ENCODE results near the gene E4F1. TPM values are rescaled to one million over a fixed set of nuclear protein-coding genes. Genes with fewer than 3 reads are reported as not detected.
A peak's percentile ranks its signal among the peaks of the same experiment; 100 is the strongest.

E4F1 gene
- total and polyA plus RNA-seq, 5 donors from 2014 or later, result 11.6 to 38.7 (median 14.9) TPM

- H3K4me3 ChIP-seq (ENCODE audit: low read depth, low read length), result no peak overlapping the region
- H3K9me3 Mint-ChIP-seq, result no peaks in the 10 kb centered on the region
- H3K36me3 Mint-ChIP-seq, result no peaks in the 10 kb centered on the region
- no peaks in the 10 kb centered on the region for H3K27me3 ChIP-seq (ENCODE audit: control insufficient read depth, insufficient read depth, low read length)
- H3K27ac ChIP-seq (ENCODE audit: insufficient read depth, low read length, poor library complexity, severe bottlenecking), result no peak overlapping the region
- H3K27me3 Mint-ChIP-seq, result no peaks in the 10 kb centered on the region
- DNase-seq (no peak), ATAC-seq (ENCODE audit: low read depth in 2 of 2) (no peak)
- no peaks in the 10 kb centered on the region for H3K9me3 ChIP-seq (ENCODE audit: control insufficient read depth in 2 of 2, low read length in 2 of 2)
- H3K4me3 Mint-ChIP-seq, result no peak overlapping the region
- H3K4me1 ChIP-seq (ENCODE audit: control insufficient read depth, insufficient read depth, low read length, poor library complexity, severe bottlenecking), result no peaks in the 10 kb centered on the region
- H3K4me1 Mint-ChIP-seq, result no peaks in the 10 kb centered on the region
- H3K27ac Mint-ChIP-seq, result no peak overlapping the region
- H3K36me3 ChIP-seq (ENCODE audit: control insufficient read depth, insufficient read depth, low read length), result no peaks in the 10 kb centered on the region
These were observed 53.2 kb downstream of the E4F1 start for GRCh38 chr16:2276368-2277195.

- Histone ChIP-seq H3K4me3 (ENCODE audit: low read depth, low read length) (no peak overlapping the region), H3K4me1 (ENCODE audit: control insufficient read depth, insufficient read depth, low read length, poor library complexity, severe bottlenecking) (no peaks in the 10 kb centered on the region), H3K27ac (ENCODE audit: insufficient read depth, low read length, poor library complexity, severe bottlenecking) (no peak overlapping the region), H3K36me3 (ENCODE audit: control insufficient read depth, insufficient read depth, low read length) (no peaks in the 10 kb centered on the region), H3K9me3 (ENCODE audit: control insufficient read depth in 2 of 2, low read length in 2 of 2) (no peaks in the 10 kb centered on the region), H3K27me3 (ENCODE audit: control insufficient read depth, insufficient read depth, low read length) (no peaks in the 10 kb centered on the region)
- H3K36me3 Mint-ChIP-seq, result no peaks in the 10 kb centered on the region
- H3K27ac Mint-ChIP-seq, result no peak overlapping the region
- ATAC-seq (ENCODE audit: low read depth in 2 of 2) (no peak), DNase-seq (no peak)
- no peaks in the 10 kb centered on the region for H3K4me1 Mint-ChIP-seq
- no peaks in the 10 kb centered on the region for H3K27me3 Mint-ChIP-seq
- H3K4me3 Mint-ChIP-seq, result no peak overlapping the region
- no peaks in the 10 kb centered on the region for H3K9me3 Mint-ChIP-seq
These were observed 54.3 kb downstream of the E4F1 start for GRCh38 chr16:2277466-2278271.

GRCh38 chr16:2278272-2278608 lies 54.8 kb downstream of the E4F1 start:
- ATAC-seq (ENCODE audit: low read depth in 2 of 2) (no peak), DNase-seq (no peak)
- no peaks in the 10 kb centered on the region for H3K36me3 ChIP-seq (ENCODE audit: control insufficient read depth, insufficient read depth, low read length)
- no peak overlapping the region for H3K4me3 ChIP-seq (ENCODE audit: low read depth, low read length)
- no peaks in the 10 kb centered on the region for H3K9me3 Mint-ChIP-seq
- H3K4me1 ChIP-seq (ENCODE audit: control insufficient read depth, insufficient read depth, low read length, poor library complexity, severe bottlenecking), result no peaks in the 10 kb centered on the region
- no peaks in the 10 kb centered on the region for H3K27me3 ChIP-seq (ENCODE audit: control insufficient read depth, insufficient read depth, low read length)
- H3K27me3 Mint-ChIP-seq, result no peaks in the 10 kb centered on the region
- no peaks in the 10 kb centered on the region for H3K4me1 Mint-ChIP-seq
- peak overlapping the region in 1 of 4 donors; percentile 32 for H3K4me3 Mint-ChIP-seq
- H3K9me3 ChIP-seq (ENCODE audit: control insufficient read depth in 2 of 2, low read length in 2 of 2), result no peaks in the 10 kb centered on the region
- no peaks in the 10 kb centered on the region for H3K36me3 Mint-ChIP-seq
- no peak overlapping the region for H3K27ac Mint-ChIP-seq
- no peak overlapping the region for H3K27ac ChIP-seq (ENCODE audit: insufficient read depth, low read length, poor library complexity, severe bottlenecking)

GRCh38 chr16:2278956-2279800 lies 55.8 kb downstream of the E4F1 start:
- H3K4me1 Mint-ChIP-seq, result no peaks in the 10 kb centered on the region
- no peak overlapping the region for H3K4me3 Mint-ChIP-seq
- peaks cover 3% of the 10 kb centered on the region for H3K36me3 Mint-ChIP-seq
- DNase-seq (no peak), ATAC-seq (ENCODE audit: low read depth in 2 of 2) (no peak)
- no peaks in the 10 kb centered on the region for H3K27me3 ChIP-seq (ENCODE audit: control insufficient read depth, insufficient read depth, low read length)
- H3K9me3 Mint-ChIP-seq, result no peaks in the 10 kb centered on the region
- no peaks in the 10 kb centered on the region for H3K4me1 ChIP-seq (ENCODE audit: control insufficient read depth, insufficient read depth, low read length, poor library complexity, severe bottlenecking)
- H3K27ac ChIP-seq (ENCODE audit: insufficient read depth, low read length, poor library complexity, severe bottlenecking), result no peak overlapping the region
- H3K27me3 Mint-ChIP-seq, result no peaks in the 10 kb centered on the region
- H3K27ac Mint-ChIP-seq, result no peak overlapping the region
- no peak overlapping the region for H3K4me3 ChIP-seq (ENCODE audit: low read depth, low read length)
- no peaks in the 10 kb centered on the region for H3K9me3 ChIP-seq (ENCODE audit: control insufficient read depth in 2 of 2, low read length in 2 of 2)
- H3K36me3 ChIP-seq (ENCODE audit: control insufficient read depth, insufficient read depth, low read length), result no peaks in the 10 kb centered on the region

DNA sequence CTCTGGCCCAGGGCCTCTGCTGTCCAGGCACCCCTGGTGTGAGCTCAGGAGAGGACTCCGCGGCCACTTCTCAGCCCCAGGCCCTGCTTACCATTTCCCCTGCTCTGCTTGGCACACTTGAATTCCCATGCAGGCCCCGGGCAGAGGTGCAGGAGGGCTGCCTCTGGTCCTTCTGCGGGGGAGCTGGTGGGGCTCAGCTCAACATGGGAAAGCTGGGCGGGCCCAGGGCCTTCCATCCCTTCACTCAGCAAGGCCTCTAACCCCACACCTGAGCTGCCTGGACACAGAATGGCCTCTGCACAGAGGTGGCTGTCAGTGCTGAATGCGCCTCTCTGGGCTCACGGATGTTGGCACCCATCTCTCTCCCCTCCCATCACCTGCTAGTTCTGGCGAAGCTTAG lies 57.1 kb downstream of the E4F1 start:
- no peak overlapping the region for H3K27ac Mint-ChIP-seq
- H3K9me3 Mint-ChIP-seq, result no peaks in the 10 kb centered on the region
- H3K27me3 Mint-ChIP-seq, result no peaks in the 10 kb centered on the region
- Histone ChIP-seq H3K36me3 (ENCODE audit: control insufficient read depth, insufficient read depth, low read length) (no peaks in the 10 kb centered on the region), H3K27me3 (ENCODE audit: control insufficient read depth, insufficient read depth, low read length) (no peaks in the 10 kb centered on the region), H3K4me3 (ENCODE audit: low read depth, low read length) (no peak overlapping the region), H3K4me1 (ENCODE audit: control insufficient read depth, insufficient read depth, low read length, poor library complexity, severe bottlenecking) (no peaks in the 10 kb centered on the region), H3K9me3 (ENCODE audit: control insufficient read depth in 2 of 2, low read length in 2 of 2) (no peaks in the 10 kb centered on the region), H3K27ac (ENCODE audit: insufficient read depth, low read length, poor library complexity, severe bottlenecking) (no peak overlapping the region)
- H3K4me1 Mint-ChIP-seq, result no peaks in the 10 kb centered on the region
- ATAC-seq (ENCODE audit: low read depth in 2 of 2) (no peak), DNase-seq (no peak)
- H3K36me3 Mint-ChIP-seq, result peaks cover 3% of the 10 kb centered on the region
- no peak overlapping the region for H3K4me3 Mint-ChIP-seq

- no peak overlapping the region for H3K27ac ChIP-seq (ENCODE audit: insufficient read depth, low read length, poor library complexity, severe bottlenecking)
- H3K36me3 Mint-ChIP-seq, result peaks cover 3% of the 10 kb centered on the region
- DNase-seq, result no peak
- no peaks in the 10 kb centered on the region for H3K9me3 Mint-ChIP-seq
- ATAC-seq (ENCODE audit: low read depth in 2 of 2), result no peak
- no peaks in the 10 kb centered on the region for H3K36me3 ChIP-seq (ENCODE audit: control insufficient read depth, insufficient read depth, low read length)
- H3K4me1 Mint-ChIP-seq, result no peaks in the 10 kb centered on the region
- no peaks in the 10 kb centered on the region for H3K4me1 ChIP-seq (ENCODE audit: control insufficient read depth, insufficient read depth, low read length, poor library complexity, severe bottlenecking)
- H3K9me3 ChIP-seq (ENCODE audit: control insufficient read depth in 2 of 2, low read length in 2 of 2), result no peaks in the 10 kb centered on the region
- H3K27me3 Mint-ChIP-seq, result no peaks in the 10 kb centered on the region
- H3K4me3 Mint-ChIP-seq, result no peak overlapping the region
- H3K27ac Mint-ChIP-seq, result no peak overlapping the region
- H3K4me3 ChIP-seq (ENCODE audit: low read depth, low read length), result no peak overlapping the region
- H3K27me3 ChIP-seq (ENCODE audit: control insufficient read depth, insufficient read depth, low read length), result no peaks in the 10 kb centered on the region
These were observed 57.7 kb downstream of the E4F1 start for GRCh38 chr16:2280981-2281542.

- no peaks in the 10 kb centered on the region for H3K27me3 Mint-ChIP-seq
- no peaks in the 10 kb centered on the region for H3K36me3 ChIP-seq (ENCODE audit: control insufficient read depth, insufficient read depth, low read length)
- H3K9me3 Mint-ChIP-seq, result no peaks in the 10 kb centered on the region
- no peaks in the 10 kb centered on the region for H3K4me1 ChIP-seq (ENCODE audit: control insufficient read depth, insufficient read depth, low read length, poor library complexity, severe bottlenecking)
- no peak overlapping the region for H3K4me3 ChIP-seq (ENCODE audit: low read depth, low read length)
- ATAC-seq (ENCODE audit: low read depth in 2 of 2) (no peak), DNase-seq (no peak)
- H3K36me3 Mint-ChIP-seq, result peaks cover 3% of the 10 kb centered on the region
- H3K4me1 Mint-ChIP-seq, result no peaks in the 10 kb centered on the region
- no peak overlapping the region for H3K27ac Mint-ChIP-seq
- H3K4me3 Mint-ChIP-seq, result no peak overlapping the region
- H3K27ac ChIP-seq (ENCODE audit: insufficient read depth, low read length, poor library complexity, severe bottlenecking), result no peak overlapping the region
- H3K27me3 ChIP-seq (ENCODE audit: control insufficient read depth, insufficient read depth, low read length), result no peaks in the 10 kb centered on the region
- no peaks in the 10 kb centered on the region for H3K9me3 ChIP-seq (ENCODE audit: control insufficient read depth in 2 of 2, low read length in 2 of 2)
These were observed 58.9 kb downstream of the E4F1 start for GRCh38 chr16:2282262-2282661.

Measured in CD4-positive, CD25-positive, alpha-beta regulatory T cell (primary cell).